ENCODE data around the gene B4GALNT1.
"Not testable (repeated sequence)": the region's sequence is repeated elsewhere in the genome, so short reads cannot be mapped to it uniquely, and the experiment has no call there.

The B4GALNT1 gene

GRCh38 chr12:57592551-57593165, 40.3 kb downstream of the B4GALNT1 start:
- Histone ChIP-seq H3K4me1 (ENCODE audit: control insufficient read depth, insufficient read depth, low read length, unreplicated experiment) (peaks cover 10% of the 10 kb centered on the region), H3K27me3 (ENCODE audit: insufficient read depth, low read length) (peaks cover 7% of the 10 kb centered on the region), H3K4me3 (ENCODE audit: low read depth, low read length) (no peak overlapping the region; the same call in 1 of the 2 replicates), H3K79me2 (ENCODE audit: control insufficient read depth, insufficient read depth, low read length, unreplicated experiment) (no peaks in the 10 kb centered on the region), H3K36me3 (ENCODE audit: insufficient read depth, low read length) (no peaks in the 10 kb centered on the region), H2AFZ (ENCODE audit: low read length, unreplicated experiment) (no peak overlapping the region), H3K27ac (ENCODE audit: low read depth, low read length) (no peak overlapping the region)

GRCh38 chr12:57591782-57592325, 41.1 kb downstream of the B4GALNT1 start:
- H3K27ac ChIP-seq (ENCODE audit: low read depth, low read length) = no peak overlapping the region
- peaks cover 10% of the 10 kb centered on the region for H3K4me1 ChIP-seq (ENCODE audit: control insufficient read depth, insufficient read depth, low read length, unreplicated experiment)
- H3K27me3 ChIP-seq (ENCODE audit: insufficient read depth, low read length) = peaks cover 12% of the 10 kb centered on the region
- H3K36me3 ChIP-seq (ENCODE audit: insufficient read depth, low read length) = no peaks in the 10 kb centered on the region
- H2AFZ ChIP-seq (ENCODE audit: low read length, unreplicated experiment) = peak overlapping the region; percentile 99
- no peaks in the 10 kb centered on the region for H3K79me2 ChIP-seq (ENCODE audit: control insufficient read depth, insufficient read depth, low read length, unreplicated experiment)
- H3K4me3 ChIP-seq (ENCODE audit: low read depth, low read length) = peak overlapping the region; percentile 95

GRCh38 chr12:57590864-57591781, 41.9 kb downstream of the B4GALNT1 start, which contains the start of gene PIP4K2C:
PIP4K2C (plus strand) TSS chr12:57591192; CDS start chr12:57591290, 98 bp downstream.
- Histone ChIP-seq H3K27ac (ENCODE audit: low read depth, low read length) (no peak within 1 kb of the TSS), H3K4me1 (ENCODE audit: control insufficient read depth, insufficient read depth, low read length, unreplicated experiment) (peaks cover 10% of the 10 kb centered on the region), H3K79me2 (ENCODE audit: control insufficient read depth, insufficient read depth, low read length, unreplicated experiment) (no peaks in the 10 kb centered on the region), H3K36me3 (ENCODE audit: insufficient read depth, low read length) (no peaks in the 10 kb centered on the region), H3K4me3 (ENCODE audit: low read depth, low read length) (peak within 1 kb of the TSS; percentile 95), H3K27me3 (ENCODE audit: insufficient read depth, low read length) (peaks cover 15% of the 10 kb centered on the region), H2AFZ (ENCODE audit: low read length, unreplicated experiment) (peak within 1 kb of the TSS; percentile 99)

- H2AFZ ChIP-seq (ENCODE audit: low read length, unreplicated experiment) = peak overlapping the region; percentile 99
- H3K4me1 ChIP-seq (ENCODE audit: control insufficient read depth, insufficient read depth, low read length, unreplicated experiment) = peaks cover 10% of the 10 kb centered on the region
- H3K27ac ChIP-seq (ENCODE audit: low read depth, low read length) = no peak overlapping the region
- no peaks in the 10 kb centered on the region for H3K79me2 ChIP-seq (ENCODE audit: control insufficient read depth, insufficient read depth, low read length, unreplicated experiment)
- H3K36me3 ChIP-seq (ENCODE audit: insufficient read depth, low read length) = no peaks in the 10 kb centered on the region
- peak overlapping the region; percentile 95 for H3K4me3 ChIP-seq (ENCODE audit: low read depth, low read length)
- peaks cover 18% of the 10 kb centered on the region for H3K27me3 ChIP-seq (ENCODE audit: insufficient read depth, low read length)
Measured at GRCh38 chr12:57590479-57590863, 42.5 kb downstream of the B4GALNT1 start.

- H3K4me1 ChIP-seq (ENCODE audit: control insufficient read depth, insufficient read depth, low read length, unreplicated experiment); H3K36me3 ChIP-seq (ENCODE audit: insufficient read depth, low read length); H3K4me3 ChIP-seq (ENCODE audit: low read depth, low read length); H2AFZ ChIP-seq (ENCODE audit: low read length, unreplicated experiment); H3K79me2 ChIP-seq (ENCODE audit: control insufficient read depth, insufficient read depth, low read length, unreplicated experiment); H3K27ac ChIP-seq (ENCODE audit: low read depth, low read length): not testable (repeated sequence)
- H3K27me3 ChIP-seq (ENCODE audit: insufficient read depth, low read length) = peaks cover 23% of the 10 kb centered on the region
Measured at GRCh38 chr12:57588951-57589610, 43.9 kb downstream of the B4GALNT1 start.

- Histone ChIP-seq H2AFZ (ENCODE audit: low read length, unreplicated experiment) (no peak overlapping the region), H3K4me1 (ENCODE audit: control insufficient read depth, insufficient read depth, low read length, unreplicated experiment) (peaks cover 2% of the 10 kb centered on the region), H3K79me2 (ENCODE audit: control insufficient read depth, insufficient read depth, low read length, unreplicated experiment) (no peaks in the 10 kb centered on the region), H3K4me3 (ENCODE audit: low read depth, low read length) (no peak overlapping the region), H3K27ac (ENCODE audit: low read depth, low read length) (no peak overlapping the region), H3K36me3 (ENCODE audit: insufficient read depth, low read length) (no peaks in the 10 kb centered on the region), H3K27me3 (ENCODE audit: insufficient read depth, low read length) (peaks cover 23% of the 10 kb centered on the region)
Measured at GRCh38 chr12:57586832-57587429, 46.1 kb downstream of the B4GALNT1 start.

- Histone ChIP-seq H2AFZ (ENCODE audit: low read length, unreplicated experiment) (no peak overlapping the region), H3K27me3 (ENCODE audit: insufficient read depth, low read length) (peaks cover 23% of the 10 kb centered on the region), H3K4me3 (ENCODE audit: low read depth, low read length) (no peak overlapping the region), H3K4me1 (ENCODE audit: control insufficient read depth, insufficient read depth, low read length, unreplicated experiment) (no peaks in the 10 kb centered on the region), H3K36me3 (ENCODE audit: insufficient read depth, low read length) (no peaks in the 10 kb centered on the region), H3K79me2 (ENCODE audit: control insufficient read depth, insufficient read depth, low read length, unreplicated experiment) (no peaks in the 10 kb centered on the region), H3K27ac (ENCODE audit: low read depth, low read length) (no peak overlapping the region)
Measured at GRCh38 chr12:57586128-57586527, 46.9 kb downstream of the B4GALNT1 start.

- H3K36me3 ChIP-seq (ENCODE audit: insufficient read depth, low read length) = no peaks in the 10 kb centered on the region
- peaks cover 23% of the 10 kb centered on the region for H3K27me3 ChIP-seq (ENCODE audit: insufficient read depth, low read length)
- H2AFZ ChIP-seq (ENCODE audit: low read length, unreplicated experiment) = no peak overlapping the region
- no peaks in the 10 kb centered on the region for H3K79me2 ChIP-seq (ENCODE audit: control insufficient read depth, insufficient read depth, low read length, unreplicated experiment)
- H3K4me1 ChIP-seq (ENCODE audit: control insufficient read depth, insufficient read depth, low read length, unreplicated experiment) = no peaks in the 10 kb centered on the region
- no peak overlapping the region for H3K27ac ChIP-seq (ENCODE audit: low read depth, low read length)
- H3K4me3 ChIP-seq (ENCODE audit: low read depth, low read length) = no peak overlapping the region
Measured at GRCh38 chr12:57585156-57585555, 47.8 kb downstream of the B4GALNT1 start.

- no peaks in the 10 kb centered on the region for H3K4me1 ChIP-seq (ENCODE audit: control insufficient read depth, insufficient read depth, low read length, unreplicated experiment)
- H3K79me2 ChIP-seq (ENCODE audit: control insufficient read depth, insufficient read depth, low read length, unreplicated experiment) = no peaks in the 10 kb centered on the region
- H2AFZ ChIP-seq (ENCODE audit: low read length, unreplicated experiment) = no peak overlapping the region
- no peak overlapping the region for H3K27ac ChIP-seq (ENCODE audit: low read depth, low read length)
- no peak overlapping the region for H3K4me3 ChIP-seq (ENCODE audit: low read depth, low read length)
- no peaks in the 10 kb centered on the region for H3K36me3 ChIP-seq (ENCODE audit: insufficient read depth, low read length)
- H3K27me3 ChIP-seq (ENCODE audit: insufficient read depth, low read length) = peaks cover 23% of the 10 kb centered on the region
Measured at GRCh38 chr12:57584690-57585089, 48.3 kb downstream of the B4GALNT1 start.

GRCh38 chr12:57584050-57584449, 49.0 kb downstream of the B4GALNT1 start:
- Histone ChIP-seq H3K4me3 (ENCODE audit: low read depth, low read length) (no peak overlapping the region), H2AFZ (ENCODE audit: low read length, unreplicated experiment) (no peak overlapping the region)

More at GRCh38 chr12:57584050-57584449, 49.0 kb downstream of the B4GALNT1 start:
- Histone ChIP-seq H3K79me2 (ENCODE audit: control insufficient read depth, insufficient read depth, low read length, unreplicated experiment) (no peaks in the 10 kb centered on the region), H3K4me1 (ENCODE audit: control insufficient read depth, insufficient read depth, low read length, unreplicated experiment) (no peaks in the 10 kb centered on the region), H3K36me3 (ENCODE audit: insufficient read depth, low read length) (no peaks in the 10 kb centered on the region), H3K27me3 (ENCODE audit: insufficient read depth, low read length) (peaks cover 23% of the 10 kb centered on the region), H3K27ac (ENCODE audit: low read depth, low read length) (no peak overlapping the region)

Data from ACC112 (cell line).